Neutrophil (primary cell): ENCODE measurements around the gene MKLN1.

ENCODE experiments used
- H3K27ac ChIP-seq: fragments of 200-600 bp; sonication (generic); 2 replicates; pipeline ENCODE4 v1.5.1; 2016; ENCODE audit warnings: mild to moderate bottlenecking, moderate library complexity
- H3K27me3 ChIP-seq: fragments of 200-600 bp; sonication (generic); 2 replicates; pipeline ENCODE4 v1.6.0; 2016; ENCODE audit warnings: mild to moderate bottlenecking
- H3K36me3 ChIP-seq: fragments of 200-600 bp; sonication (generic); 2 replicates; pipeline ENCODE4 v1.5.1; 2017
- H3K4me1 ChIP-seq, 2 experiments: fragments of 200-600 bp in 1 of 2; sonication (generic) in 1 of 2; 1 replicate in 1 of 2; 2 replicates in 1 of 2; pipeline versions ENCODE4 v1.5.1 to v1.6.1; 2013 to 2016; ENCODE audit warnings: low read depth in 1 of 2, low read length in 1 of 2, mild to moderate bottlenecking in 1 of 2, moderate library complexity in 1 of 2; ENCODE audit not compliant: control insufficient read depth in 1 of 2, insufficient read depth in 1 of 2
- H3K4me3 ChIP-seq, 2 experiments: fragments of 200-600 bp in 1 of 2; sonication (generic) in 1 of 2; 1 replicate in 1 of 2; 2 replicates in 1 of 2; pipeline ENCODE4 v1.5.1; 2013 to 2016; ENCODE audit warnings: low read depth in 1 of 2, low read length in 1 of 2, mild to moderate bottlenecking in 1 of 2, moderate library complexity in 1 of 2
- H3K9me3 ChIP-seq: fragments of 200-600 bp; sonication (generic); 2 replicates; pipeline ENCODE4 v1.5.1; 2016
- CTCF ChIP-seq: fragments of 200-600 bp; sonication (generic); IDR thresholded peaks from 2 replicates; pipeline ENCODE4 v1.5.1; 2016; ENCODE audit warnings: antibody characterized with exemption

MKLN1 gene

GRCh38 chr7:131401194-131401593, 73.5 kb downstream of the MKLN1 start:
- peaks cover 30% of the 10 kb centered on the region for H3K36me3 ChIP-seq
- H3K9me3 ChIP-seq: no peaks in the 10 kb centered on the region
- H3K27ac ChIP-seq: peak overlapping the region; percentile 24
- no peaks in the 10 kb centered on the region for H3K27me3 ChIP-seq
- no peak overlapping the region for H3K4me3 ChIP-seq
- H3K4me1 ChIP-seq: no peaks in the 10 kb centered on the region
- no peak for TF ChIP-seq CTCF

- Histone ChIP-seq H3K27me3 (no peaks in the 10 kb centered on the region), H3K4me3 (no peak overlapping the region), H3K4me1 (no peaks in the 10 kb centered on the region), H3K9me3 (no peaks in the 10 kb centered on the region), H3K27ac (no peak overlapping the region), H3K36me3 (peaks cover 18% of the 10 kb centered on the region)
- TF ChIP-seq CTCF: no peak
Observed at GRCh38 chr7:131403322-131403721, 75.6 kb downstream of the MKLN1 start.

- no peaks in the 10 kb centered on the region for H3K27me3 ChIP-seq
- H3K4me1 ChIP-seq: no peaks in the 10 kb centered on the region
- peaks cover 11% of the 10 kb centered on the region for H3K36me3 ChIP-seq
- no peak overlapping the region for H3K4me3 ChIP-seq
- no peak for TF ChIP-seq CTCF
- H3K9me3 ChIP-seq: no peaks in the 10 kb centered on the region
- H3K27ac ChIP-seq: no peak overlapping the region
Observed at GRCh38 chr7:131404226-131404911, 76.7 kb downstream of the MKLN1 start.

- H3K4me1 ChIP-seq: no peaks in the 10 kb centered on the region
- no peak overlapping the region for H3K4me3 ChIP-seq
- peaks cover 21% of the 10 kb centered on the region for H3K36me3 ChIP-seq
- H3K27me3 ChIP-seq: no peaks in the 10 kb centered on the region
- H3K27ac ChIP-seq: no peak overlapping the region
- H3K9me3 ChIP-seq: no peaks in the 10 kb centered on the region
- TF ChIP-seq CTCF: no peak
Observed at GRCh38 chr7:131409129-131409766, 81.6 kb downstream of the MKLN1 start.

- H3K9me3 ChIP-seq: no peaks in the 10 kb centered on the region
- H3K27ac ChIP-seq: no peak overlapping the region
- H3K4me3 ChIP-seq: no peak overlapping the region
- no peak for TF ChIP-seq CTCF
- peaks cover 34% of the 10 kb centered on the region for H3K36me3 ChIP-seq
- no peaks in the 10 kb centered on the region for H3K4me1 ChIP-seq
- no peaks in the 10 kb centered on the region for H3K27me3 ChIP-seq
Observed at GRCh38 chr7:131412031-131412430, 84.4 kb downstream of the MKLN1 start.
